ENCODE measurements around the gene KIF25.
"Not testable (repeated sequence)": the region's sequence is repeated elsewhere in the genome, so short reads cannot be mapped to it uniquely, and the experiment has no call there.

- TF ChIP-seq, protein P1, sequence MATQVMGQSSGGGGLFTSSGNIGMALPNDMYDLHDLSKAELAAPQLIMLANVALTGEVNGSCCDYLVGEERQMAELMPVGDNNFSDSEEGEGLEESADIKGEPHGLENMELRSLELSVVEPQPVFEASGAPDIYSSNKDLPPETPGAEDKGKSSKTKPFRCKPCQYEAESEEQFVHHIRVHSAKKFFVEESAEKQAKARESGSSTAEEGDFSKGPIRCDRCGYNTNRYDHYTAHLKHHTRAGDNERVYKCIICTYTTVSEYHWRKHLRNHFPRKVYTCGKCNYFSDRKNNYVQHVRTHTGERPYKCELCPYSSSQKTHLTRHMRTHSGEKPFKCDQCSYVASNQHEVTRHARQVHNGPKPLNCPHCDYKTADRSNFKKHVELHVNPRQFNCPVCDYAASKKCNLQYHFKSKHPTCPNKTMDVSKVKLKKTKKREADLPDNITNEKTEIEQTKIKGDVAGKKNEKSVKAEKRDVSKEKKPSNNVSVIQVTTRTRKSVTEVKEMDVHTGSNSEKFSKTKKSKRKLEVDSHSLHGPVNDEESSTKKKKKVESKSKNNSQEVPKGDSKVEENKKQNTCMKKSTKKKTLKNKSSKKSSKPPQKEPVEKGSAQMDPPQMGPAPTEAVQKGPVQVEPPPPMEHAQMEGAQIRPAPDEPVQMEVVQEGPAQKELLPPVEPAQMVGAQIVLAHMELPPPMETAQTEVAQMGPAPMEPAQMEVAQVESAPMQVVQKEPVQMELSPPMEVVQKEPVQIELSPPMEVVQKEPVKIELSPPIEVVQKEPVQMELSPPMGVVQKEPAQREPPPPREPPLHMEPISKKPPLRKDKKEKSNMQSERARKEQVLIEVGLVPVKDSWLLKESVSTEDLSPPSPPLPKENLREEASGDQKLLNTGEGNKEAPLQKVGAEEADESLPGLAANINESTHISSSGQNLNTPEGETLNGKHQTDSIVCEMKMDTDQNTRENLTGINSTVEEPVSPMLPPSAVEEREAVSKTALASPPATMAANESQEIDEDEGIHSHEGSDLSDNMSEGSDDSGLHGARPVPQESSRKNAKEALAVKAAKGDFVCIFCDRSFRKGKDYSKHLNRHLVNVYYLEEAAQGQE (IDR thresholded peaks at IDR 0.05; ENCODE audit: borderline replicate concordance): not testable (repeated sequence)
- not testable (repeated sequence) for TF ChIP-seq CTCF (IDR thresholded peaks at IDR 0.05; ENCODE audit: poor library complexity, severe bottlenecking); EP300 (conservative IDR thresholded peaks at IDR 0.05; ENCODE audit: poor library complexity, severe bottlenecking); EZH2 (IDR thresholded peaks at IDR 0.05; ENCODE audit: borderline replicate concordance, insufficient read depth, low read length, poor library complexity, severe bottlenecking); RAD21 (conservative IDR thresholded peaks at IDR 0.05); TAF1 (IDR thresholded peaks at IDR 0.05; ENCODE audit: low read depth)
Observed at GRCh38 chr6:168077401-168077800, 79.9 kb downstream of the KIF25 start.
